Psoas muscle (tissue), 8 donors: Measurements from ENCODE around the gene CAND2. TPM values are rescaled to one million over a fixed set of nuclear protein-coding genes. Genes with fewer than 3 reads are reported as not detected.

Experiments used
- ATAC-seq, 4 donors: fragments of 200-7000 bp; cut with Tn5 transposase; one replicate each; pipeline ENCODE4 v1.9.1; 2020; ENCODE audit warnings: moderate library complexity in 3 of 4, mild to moderate bottlenecking in 2 of 4
- DNase-seq, 2 donors: peaks; one replicate each; pipeline ENCODE4 v3.0.0-alpha.2; 2020
- H3K27ac ChIP-seq: fragments of 200-600 bp; one replicate; pipeline ENCODE4 v1.8.0; 2022
- H3K27me3 ChIP-seq, 3 donors: fragments of 200-600 bp in 1 of 3; one replicate each; pipeline versions ENCODE4 v1.6.1 to v1.8.0; 2013 to 2022; ENCODE audit warnings: low read length in 2 of 3, mild to moderate bottlenecking in 2 of 3, moderate library complexity in 1 of 3; ENCODE audit not compliant: insufficient read depth in 3 of 3
- H3K36me3 ChIP-seq, 2 donors: fragments of 200-600 bp in 1 of 2; one replicate each; pipeline versions ENCODE4 v1.6.1 to v1.8.0; 2013 to 2022; ENCODE audit warnings: low read depth in 1 of 2, mild to moderate bottlenecking in 1 of 2, moderate library complexity in 1 of 2; ENCODE audit not compliant: insufficient read depth in 1 of 2
- H3K4me1 ChIP-seq: fragments of 200-600 bp; one replicate; pipeline ENCODE4 v1.8.0; 2022
- H3K4me3 ChIP-seq: fragments of 200-600 bp; one replicate; pipeline ENCODE4 v1.8.0; 2022; ENCODE audit warnings: mild to moderate bottlenecking
- H3K9me3 ChIP-seq: fragments of 200-600 bp; one replicate; pipeline ENCODE4 v1.8.0; 2022
- CTCF ChIP-seq: fragments of 200-600 bp; IDR thresholded peaks from one replicate; pipeline ENCODE4 v1.8.0; 2022; ENCODE audit warnings: antibody characterized with exemption
- WGBS, 3 donors: extraction: QIAGEN DNeasy Blood & Tissue Kit; methylation state at CpG; one replicate each; pipeline versions ENCODE4 v1.1.6 to v1.1.7; 2013; 5-methylcytosine and 5-hydroxymethylcytosine counted together
- intact Hi-C, 2 donors: fragments of 100-400 bp; cut with DNase I; formaldehyde crosslinking; loops; one replicate each; pipeline versions ENCODE4 v1.11.0 to v1.14.2; 2022
- polyA plus RNA-seq, 3 donors: library from polyadenylated mRNA; stranded (reverse); fragments of 200-250 nt; gene quantifications; one replicate each; pipeline ENCODE4 v1.2.3, GENCODE V29; 2013
- total RNA-seq, 4 donors: library from RNA; stranded (reverse); fragmentation: NEBNext Ultra II Directional in 2 of 4; extraction: Animal tissue kit (Norgen Biotek cat#: 25700) in 2 of 4; gene quantifications; one replicate each; pipeline versions ENCODE4 v1.2.1 to v1.2.4, GENCODE V29; 2021 to 2023
- donor health status: healthy with polysubstance abuse.
- donor health status: DM: no; HTN: no; CAD: no; lungs with moderate emphysema.
- donor health status: Bipolar disorder and iron deficiency.
- donor health status: healthy.
- donor health status: DM: yes; HTN: yes; CAD: no.
- donor health status: DM: no; HTN: no; CAD: no.
- donor health status: DM: no; HTN: no; CAD: no.
- donor health status: DM: yes; HTN: yes; CAD: no.

CAND2 gene
- total and polyA plus RNA-seq, 7 donors, result 3.7 to 220 (median 128) TPM

GRCh38 chr3:12798559-12799179, 2.2 kb downstream of the CAND2 start:
- no peaks in the 10 kb centered on the region for H3K9me3 ChIP-seq
- H3K36me3 ChIP-seq, result peaks cover 0 to 9% of the 10 kb centered on the region in 2 donors
- H3K4me1 ChIP-seq, result peaks cover 39% of the 10 kb centered on the region
- H3K27ac ChIP-seq, result peak overlapping the region; percentile 95
- 27 to 29% (median 29%) methylated on average over 12 of the region's 12 CpGs for WGBS, 3 donors
- intact Hi-C loops, result loop anchor here in 1 of 2 donors (2.0 kb wide), 3 partner anchors 48 to 92 kb away; no protein-coding TSS in a partner anchor
- DNase-seq, result peak; percentile 68 to 91
- no peak for TF ChIP-seq CTCF
- H3K27me3 ChIP-seq, result no peaks in the 10 kb centered on the region
- H3K4me3 ChIP-seq, result peak overlapping the region; percentile 84
- peak; percentile 80 to 86 (median 82) for ATAC-seq

- Histone ChIP-seq H3K36me3 (peaks cover 0 to 21% of the 10 kb centered on the region in 2 donors), H3K27me3 (no peaks in the 10 kb centered on the region), H3K4me1 (peaks cover 39% of the 10 kb centered on the region), H3K27ac (peak overlapping the region; percentile 95), H3K9me3 (no peaks in the 10 kb centered on the region), H3K4me3 (peak overlapping the region; percentile 84)
- intact Hi-C loops, result loop anchor here in 1 of 2 donors (2.0 kb wide), 3 partner anchors 49 to 93 kb away; no protein-coding TSS in a partner anchor
- WGBS, 3 donors, result 57 to 80% (median 62%) methylated on average over 7 of the region's 7 CpGs
- DNase-seq, result no peak
- TF ChIP-seq CTCF, result no peak
- no peak for ATAC-seq
These were observed 3.3 kb downstream of the CAND2 start for GRCh38 chr3:12799525-12800440.

- Histone ChIP-seq H3K4me3 (no peak overlapping the region), H3K36me3 (peaks cover 3 to 56% of the 10 kb centered on the region in 2 donors), H3K4me1 (peaks cover 42% of the 10 kb centered on the region), H3K27ac (peak overlapping the region; percentile 44), H3K9me3 (no peaks in the 10 kb centered on the region), H3K27me3 (no peaks in the 10 kb centered on the region)
- no peak for ATAC-seq
- TF ChIP-seq CTCF, result no peak
- intact Hi-C loops, result no loop called here
- WGBS, 3 donors, result 95 to 96% (median 96%) methylated on average over 12 of the region's 12 CpGs
- DNase-seq, result no peak
These were observed 6.9 kb downstream of the CAND2 start for GRCh38 chr3:12803371-12803770.

- Histone ChIP-seq H3K27ac (peak overlapping the region; percentile 70), H3K36me3 (peaks cover 3 to 79% of the 10 kb centered on the region in 2 donors), H3K9me3 (no peaks in the 10 kb centered on the region), H3K4me3 (no peak overlapping the region), H3K4me1 (peaks cover 27% of the 10 kb centered on the region), H3K27me3 (no peaks in the 10 kb centered on the region)
- ATAC-seq (no peak), DNase-seq (no peak)
- no peak for TF ChIP-seq CTCF
- intact Hi-C loops, result no loop called here
- WGBS, 3 donors, result 89 to 95% (median 90%) methylated on average over 9 of the region's 9 CpGs
These were observed 10.6 kb downstream of the CAND2 start for GRCh38 chr3:12807066-12807465.
